Activated T-helper 17 cell treated with anti-CD3 and anti-CD28 coated beads, Interleukin-2, amount 50 U/mL, for 72 hours (primary cell): ENCODE results near the gene GAGE12J. TPM values are rescaled to one million over a fixed set of nuclear protein-coding genes. Genes with fewer than 3 reads are reported as not detected.
"Not testable (repeated sequence)": the region's sequence is repeated elsewhere in the genome, so short reads cannot be mapped to it uniquely, and the experiment has no call there.

Source experiments
- ATAC-seq: fragments of 150-1000 bp; cut with Tn5 transposase; replicated peaks from 2 replicates; pipeline ENCODE4 v1.10.0; 2021; ENCODE audit warnings: mild to moderate bottlenecking, moderate library complexity
- H3K27ac Mint-ChIP-seq: one replicate; pipeline ENCODE4 v1.8.0; 2022; ENCODE audit warnings: mixed read lengths
- H3K27me3 Mint-ChIP-seq: one replicate; pipeline ENCODE4 v1.8.0; 2022; ENCODE audit warnings: mixed read lengths
- H3K36me3 Mint-ChIP-seq: one replicate; pipeline ENCODE4 v1.8.0; 2022; ENCODE audit warnings: low read depth, mild to moderate bottlenecking, mixed read lengths
- H3K4me1 Mint-ChIP-seq: one replicate; pipeline ENCODE4 v1.8.0; 2022; ENCODE audit warnings: mixed read lengths
- H3K4me3 Mint-ChIP-seq: one replicate; pipeline ENCODE4 v1.8.0; 2022; ENCODE audit warnings: mild to moderate bottlenecking, mixed read lengths
- H3K9me3 Mint-ChIP-seq: one replicate; pipeline ENCODE4 v1.8.0; 2022; ENCODE audit warnings: mixed read lengths
- total RNA-seq, 2 donors: library from RNA; stranded (reverse); gene quantifications; one replicate each; pipeline ENCODE4 v1.2.3, GENCODE V29; 2022

The GAGE12J gene
- not detected for total RNA-seq

- H3K4me3 Mint-ChIP-seq, ATAC-seq, H3K36me3 Mint-ChIP-seq, H3K9me3 Mint-ChIP-seq, H3K27ac Mint-ChIP-seq, H3K4me1 Mint-ChIP-seq, H3K27me3 Mint-ChIP-seq: not testable (repeated sequence)
These were observed at the start of gene GAGE12J for GRCh38 chrX:49321737-49322136. GAGE12J (plus strand) TSS chrX:49322037; CDS start chrX:49323194, 1,157 bp downstream.

- Mint-ChIP-seq H3K9me3 (no peaks in the 10 kb centered on the region), H3K4me1 (peaks cover 42% of the 10 kb centered on the region), H3K36me3 (peaks cover 63% of the 10 kb centered on the region), H3K27ac (peak overlapping the region; percentile 88), H3K4me3 (peak overlapping the region; percentile 94), H3K27me3 (no peaks in the 10 kb centered on the region)
- ATAC-seq, result no peak
These were observed 49.4 kb upstream of the GAGE12J start for GRCh38 chrX:49272421-49272820.

- peak overlapping the region; percentile 88 for H3K27ac Mint-ChIP-seq
- ATAC-seq, result peak; percentile 5
- no peaks in the 10 kb centered on the region for H3K27me3 Mint-ChIP-seq
- peak overlapping the region; percentile 94 for H3K4me3 Mint-ChIP-seq
- H3K36me3 Mint-ChIP-seq, result peaks cover 68% of the 10 kb centered on the region
- H3K9me3 Mint-ChIP-seq, result no peaks in the 10 kb centered on the region
- H3K4me1 Mint-ChIP-seq, result peaks cover 43% of the 10 kb centered on the region
These were observed 48.6 kb upstream of the GAGE12J start for GRCh38 chrX:49273181-49273727.

GRCh38 chrX:49276207-49276606 is 45.6 kb upstream of the GAGE12J start:
- Mint-ChIP-seq H3K4me3 (peak overlapping the region; percentile 94), H3K9me3 (no peaks in the 10 kb centered on the region), H3K27me3 (no peaks in the 10 kb centered on the region), H3K4me1 (peaks cover 37% of the 10 kb centered on the region), H3K36me3 (peaks cover 56% of the 10 kb centered on the region), H3K27ac (peak overlapping the region; percentile 99)
- no peak for ATAC-seq

GRCh38 chrX:49276671-49277534 is 44.9 kb upstream of the GAGE12J start:
- H3K4me1 Mint-ChIP-seq, result peaks cover 35% of the 10 kb centered on the region
- H3K4me3 Mint-ChIP-seq, result peak overlapping the region; percentile 94
- ATAC-seq, result peak; percentile 58
- H3K27me3 Mint-ChIP-seq, result no peaks in the 10 kb centered on the region
- no peaks in the 10 kb centered on the region for H3K9me3 Mint-ChIP-seq
- H3K36me3 Mint-ChIP-seq, result peaks cover 50% of the 10 kb centered on the region
- H3K27ac Mint-ChIP-seq, result peak overlapping the region; percentile 99

GRCh38 chrX:49277535-49277830 is 44.4 kb upstream of the GAGE12J start:
- Mint-ChIP-seq H3K4me3 (peak overlapping the region; percentile 94), H3K27ac (peak overlapping the region; percentile 99), H3K4me1 (peaks cover 39% of the 10 kb centered on the region), H3K9me3 (no peaks in the 10 kb centered on the region), H3K36me3 (peaks cover 48% of the 10 kb centered on the region), H3K27me3 (no peaks in the 10 kb centered on the region)
- ATAC-seq, result no peak

GRCh38 chrX:49278081-49278480 is 43.8 kb upstream of the GAGE12J start:
- H3K4me1 Mint-ChIP-seq, result peaks cover 39% of the 10 kb centered on the region
- no peaks in the 10 kb centered on the region for H3K9me3 Mint-ChIP-seq
- ATAC-seq, result no peak
- peak overlapping the region; percentile 94 for H3K4me3 Mint-ChIP-seq
- peaks cover 48% of the 10 kb centered on the region for H3K36me3 Mint-ChIP-seq
- no peaks in the 10 kb centered on the region for H3K27me3 Mint-ChIP-seq
- peak overlapping the region; percentile 99 for H3K27ac Mint-ChIP-seq

- H3K9me3 Mint-ChIP-seq, result no peaks in the 10 kb centered on the region
- H3K4me3 Mint-ChIP-seq, result peak overlapping the region; percentile 7
- H3K36me3 Mint-ChIP-seq, result peaks cover 20% of the 10 kb centered on the region
- ATAC-seq, result no peak
- H3K4me1 Mint-ChIP-seq, result peaks cover 14% of the 10 kb centered on the region
- peak overlapping the region; percentile 36 for H3K27ac Mint-ChIP-seq
- H3K27me3 Mint-ChIP-seq, result no peaks in the 10 kb centered on the region
These were observed 39.2 kb upstream of the GAGE12J start for GRCh38 chrX:49282647-49283011.

- Mint-ChIP-seq H3K27ac (no peak overlapping the region), H3K9me3 (no peaks in the 10 kb centered on the region), H3K4me3 (no peak overlapping the region), H3K36me3 (peaks cover 17% of the 10 kb centered on the region), H3K27me3 (no peaks in the 10 kb centered on the region), H3K4me1 (peaks cover 21% of the 10 kb centered on the region)
- no peak for ATAC-seq
These were observed 37.6 kb upstream of the GAGE12J start for GRCh38 chrX:49284212-49284611.

- no peaks in the 10 kb centered on the region for H3K9me3 Mint-ChIP-seq
These were observed 35.7 kb upstream of the GAGE12J start for GRCh38 chrX:49286136-49286535.

GRCh38 chrX:49286581-49286980 is 35.3 kb upstream of the GAGE12J start:
- Mint-ChIP-seq H3K4me3 (no peak overlapping the region), H3K4me1 (peaks cover 25% of the 10 kb centered on the region), H3K27ac (peak overlapping the region; percentile 65), H3K36me3 (peaks cover 17% of the 10 kb centered on the region), H3K9me3 (no peaks in the 10 kb centered on the region), H3K27me3 (no peaks in the 10 kb centered on the region)
- ATAC-seq, result no peak

More at GRCh38 chrX:49286136-49286535, 35.7 kb upstream of the GAGE12J start:
- Mint-ChIP-seq H3K4me3 (no peak overlapping the region), H3K36me3 (peaks cover 17% of the 10 kb centered on the region), H3K27me3 (no peaks in the 10 kb centered on the region), H3K27ac (no peak overlapping the region), H3K4me1 (peaks cover 24% of the 10 kb centered on the region)
- no peak for ATAC-seq

- H3K4me1 Mint-ChIP-seq, result peaks cover 23% of the 10 kb centered on the region
- H3K9me3 Mint-ChIP-seq, result no peaks in the 10 kb centered on the region
- H3K27ac Mint-ChIP-seq, result peak overlapping the region; percentile 65
- no peaks in the 10 kb centered on the region for H3K27me3 Mint-ChIP-seq
- peak; percentile 43 for ATAC-seq
- no peak overlapping the region for H3K4me3 Mint-ChIP-seq
- H3K36me3 Mint-ChIP-seq, result peaks cover 12% of the 10 kb centered on the region
These were observed 34.2 kb upstream of the GAGE12J start for GRCh38 chrX:49287665-49288064.

- Mint-ChIP-seq H3K4me3 (no peak overlapping the region), H3K9me3 (no peaks in the 10 kb centered on the region), H3K4me1 (peaks cover 22% of the 10 kb centered on the region), H3K27me3 (no peaks in the 10 kb centered on the region), H3K36me3 (no peaks in the 10 kb centered on the region), H3K27ac (no peak overlapping the region)
- no peak for ATAC-seq
These were observed 31.6 kb upstream of the GAGE12J start for GRCh38 chrX:49290215-49290614.

GRCh38 chrX:49291615-49292337 is 30.1 kb upstream of the GAGE12J start:
- peak; percentile 73 for ATAC-seq
- Mint-ChIP-seq H3K36me3 (no peaks in the 10 kb centered on the region), H3K9me3 (no peaks in the 10 kb centered on the region), H3K27me3 (no peaks in the 10 kb centered on the region), H3K4me1 (peaks cover 22% of the 10 kb centered on the region), H3K27ac (peak overlapping the region; percentile 41), H3K4me3 (peak overlapping the region; percentile 26)
